GM12878 (cell line): ENCODE measurements around the gene GMPR2.

Experiments
- CHD1 ChIP-seq: IDR thresholded peaks from 2 replicates; pipeline ENCODE4 v1.6.1; 2012; ENCODE audit warnings: low read depth, low read length, improper control_type of control experiment
- CREB1 ChIP-seq: IDR thresholded peaks from 2 replicates; pipeline ENCODE4 v1.6.1; 2012; ENCODE audit warnings: low read depth, mild to moderate bottlenecking, inconsistent platforms
- EZH2 ChIP-seq: IDR thresholded peaks from 2 replicates; pipeline ENCODE4 v1.6.1; 2012; ENCODE audit warnings: low read depth, mild to moderate bottlenecking, control low read depth, inconsistent platforms, low read length, borderline replicate concordance; ENCODE audit not compliant: control insufficient read depth
- MYC ChIP-seq: IDR thresholded peaks from 2 replicates; pipeline ENCODE4 v1.6.1; 2011; ENCODE audit warnings: mild to moderate bottlenecking, low read length, moderate library complexity, inconsistent platforms; ENCODE audit not compliant: insufficient read depth, insufficient replicate concordance, insufficient read length, severe bottlenecking
- NRF1 ChIP-seq: conservative IDR thresholded peaks from 2 replicates; pipeline ENCODE4 v1.6.1; 2011; ENCODE audit warnings: mild to moderate bottlenecking, low read depth, low read length, improper control_type of control experiment
- POLR2AphosphoS2 ChIP-seq: IDR thresholded peaks from 2 replicates; pipeline ENCODE4 v1.6.1; 2011; ENCODE audit warnings: low read depth, mild to moderate bottlenecking, low read length, improper control_type of control experiment, moderate library complexity
- SIN3A ChIP-seq: IDR thresholded peaks from 2 replicates; pipeline ENCODE4 v1.6.1; 2012; ENCODE audit warnings: low read depth, low read length, improper control_type of control experiment
- SREBF1 ChIP-seq: IDR thresholded peaks from 2 replicates; pipeline ENCODE4 v1.6.1; 2012; ENCODE audit warnings: mild to moderate bottlenecking, low read length
- TCF3 ChIP-seq: IDR thresholded peaks from 2 replicates; pipeline ENCODE4 v1.6.1; 2012; ENCODE audit warnings: low read depth, mild to moderate bottlenecking, low read length, borderline replicate concordance; ENCODE audit not compliant: insufficient read depth
- ZNF24 ChIP-seq: fragments of 450-650 bp; IDR thresholded peaks from 2 replicates; pipeline ENCODE4 v1.6.1; 2017; ENCODE audit warnings: antibody characterized with exemption, mild to moderate bottlenecking
- TF ChIP-seq, protein P1 (sequence below), 3 experiments: IDR thresholded peaks in 2 of 3; conservative IDR thresholded peaks in 1 of 3; 2 replicates each; pipeline ENCODE4 v1.5.1; 2011; ENCODE audit warnings: low read depth in 3 of 3, low read length in 3 of 3, mild to moderate bottlenecking in 3 of 3, control low read depth in 2 of 3, moderate library complexity in 2 of 3, inconsistent platforms in 1 of 3, mixed read lengths in 1 of 3; ENCODE audit not compliant: control insufficient read depth in 2 of 3, insufficient read depth in 1 of 3; ENCODE audit errors: extremely low read depth in 1 of 3

DNA sequence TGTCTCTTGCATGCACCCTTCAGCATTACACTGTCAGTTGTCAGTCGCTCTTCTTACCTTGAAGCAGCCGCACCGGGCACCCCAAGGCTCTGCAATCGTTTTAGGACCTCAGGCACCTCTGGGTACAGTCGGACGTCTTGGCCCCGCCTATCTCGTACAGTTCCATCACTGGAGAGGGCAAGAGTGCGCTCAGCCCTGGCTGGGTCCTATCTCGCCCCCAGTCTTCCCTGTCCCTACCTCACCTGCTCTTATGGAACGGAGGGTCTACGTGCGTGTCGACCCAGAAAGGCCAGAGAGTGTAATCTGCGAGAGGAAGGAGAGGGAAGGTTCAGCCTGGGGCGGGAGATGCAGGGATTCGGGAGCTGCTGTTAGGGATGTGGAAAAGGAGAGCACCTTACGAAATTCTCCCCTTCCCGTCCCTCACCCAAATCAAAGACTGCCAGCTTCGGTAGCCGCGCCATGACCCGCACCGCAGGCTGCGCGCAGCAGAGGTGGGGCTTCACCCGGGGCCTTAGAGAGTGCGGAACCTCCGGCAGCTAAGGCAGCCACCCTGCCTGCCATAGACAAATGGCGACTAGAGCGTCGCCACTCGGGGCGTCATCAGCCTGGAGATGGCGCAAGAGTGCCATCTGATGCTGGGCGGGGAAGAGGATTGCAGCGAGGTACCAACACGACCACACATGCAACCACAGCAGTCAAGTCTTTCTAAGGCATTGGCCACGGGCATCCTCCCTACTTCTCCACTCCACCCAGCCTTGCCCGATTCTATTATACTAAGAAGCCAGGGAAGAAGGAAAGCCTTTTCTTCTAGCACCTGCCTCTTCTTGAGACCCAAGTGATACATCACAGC lies 17.0 kb upstream of the GMPR2 start, which contains the start of gene MDP1:
- TF ChIP-seq NRF1: 0 out of 2 replicates have a peak, but pooled peaks have one; percentile 9
- TF ChIP-seq CREB1: peak; percentile 96
- peak; percentile 86; the same call in 1 of the 2 replicates for TF ChIP-seq POLR2AphosphoS2
- TF ChIP-seq, protein P1, sequence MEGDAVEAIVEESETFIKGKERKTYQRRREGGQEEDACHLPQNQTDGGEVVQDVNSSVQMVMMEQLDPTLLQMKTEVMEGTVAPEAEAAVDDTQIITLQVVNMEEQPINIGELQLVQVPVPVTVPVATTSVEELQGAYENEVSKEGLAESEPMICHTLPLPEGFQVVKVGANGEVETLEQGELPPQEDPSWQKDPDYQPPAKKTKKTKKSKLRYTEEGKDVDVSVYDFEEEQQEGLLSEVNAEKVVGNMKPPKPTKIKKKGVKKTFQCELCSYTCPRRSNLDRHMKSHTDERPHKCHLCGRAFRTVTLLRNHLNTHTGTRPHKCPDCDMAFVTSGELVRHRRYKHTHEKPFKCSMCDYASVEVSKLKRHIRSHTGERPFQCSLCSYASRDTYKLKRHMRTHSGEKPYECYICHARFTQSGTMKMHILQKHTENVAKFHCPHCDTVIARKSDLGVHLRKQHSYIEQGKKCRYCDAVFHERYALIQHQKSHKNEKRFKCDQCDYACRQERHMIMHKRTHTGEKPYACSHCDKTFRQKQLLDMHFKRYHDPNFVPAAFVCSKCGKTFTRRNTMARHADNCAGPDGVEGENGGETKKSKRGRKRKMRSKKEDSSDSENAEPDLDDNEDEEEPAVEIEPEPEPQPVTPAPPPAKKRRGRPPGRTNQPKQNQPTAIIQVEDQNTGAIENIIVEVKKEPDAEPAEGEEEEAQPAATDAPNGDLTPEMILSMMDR (IDR thresholded peaks at IDR 0.05 in 2 of 3, conservative IDR thresholded peaks at IDR 0.05 in 1 of 3; ENCODE audit: control insufficient read depth in 2 of 3, extremely low read depth in 1 of 3, insufficient read depth in 1 of 3, low read depth in 3 of 3, low read length in 3 of 3): peak; percentile 82 to 94 (median 83); a peak in 5 of 6 replicates
- TF ChIP-seq MYC: peak; percentile 49
- no peak for TF ChIP-seq CHD1
- no peak for TF ChIP-seq SREBF1
- 0 out of 2 replicates have a peak, but pooled peaks have one; percentile 48 for TF ChIP-seq TCF3
- TF ChIP-seq SIN3A: peak; percentile 90; the same call in 1 of the 2 replicates
- no peak for TF ChIP-seq EZH2
- 0 out of 2 replicates have a peak, but pooled peaks have one; percentile 56 for TF ChIP-seq ZNF24
